ENCODE measurements around the gene TBX18.

The TBX18 gene

DNA sequence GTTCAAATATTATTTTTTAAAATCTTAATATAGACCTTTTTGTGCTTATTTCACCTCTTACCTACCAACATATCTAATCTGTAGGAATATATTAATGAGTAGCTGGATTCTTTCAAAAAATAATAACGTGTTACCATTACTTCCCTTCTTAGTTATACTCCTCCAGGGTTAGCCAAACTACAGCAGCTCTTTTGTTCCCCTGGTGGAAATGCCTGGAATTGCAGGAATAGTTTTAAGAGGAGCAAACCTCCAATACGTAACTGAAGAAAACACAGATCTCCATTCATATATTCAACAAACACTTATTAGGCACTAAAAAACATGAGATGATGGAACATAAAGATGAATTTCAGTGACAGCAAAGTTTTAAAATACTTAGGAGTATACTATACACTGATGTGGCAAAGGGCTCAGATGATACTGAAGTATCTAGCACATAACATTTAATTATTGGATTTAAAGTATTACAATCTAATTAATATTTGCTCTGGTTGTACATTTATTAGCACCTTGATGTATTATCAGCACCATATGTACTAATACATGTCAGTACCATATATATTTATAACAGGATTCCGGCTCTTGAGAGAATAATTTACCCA lies 78.3 kb downstream of the TBX18 start:
- TF ChIP-seq, protein P1, sequence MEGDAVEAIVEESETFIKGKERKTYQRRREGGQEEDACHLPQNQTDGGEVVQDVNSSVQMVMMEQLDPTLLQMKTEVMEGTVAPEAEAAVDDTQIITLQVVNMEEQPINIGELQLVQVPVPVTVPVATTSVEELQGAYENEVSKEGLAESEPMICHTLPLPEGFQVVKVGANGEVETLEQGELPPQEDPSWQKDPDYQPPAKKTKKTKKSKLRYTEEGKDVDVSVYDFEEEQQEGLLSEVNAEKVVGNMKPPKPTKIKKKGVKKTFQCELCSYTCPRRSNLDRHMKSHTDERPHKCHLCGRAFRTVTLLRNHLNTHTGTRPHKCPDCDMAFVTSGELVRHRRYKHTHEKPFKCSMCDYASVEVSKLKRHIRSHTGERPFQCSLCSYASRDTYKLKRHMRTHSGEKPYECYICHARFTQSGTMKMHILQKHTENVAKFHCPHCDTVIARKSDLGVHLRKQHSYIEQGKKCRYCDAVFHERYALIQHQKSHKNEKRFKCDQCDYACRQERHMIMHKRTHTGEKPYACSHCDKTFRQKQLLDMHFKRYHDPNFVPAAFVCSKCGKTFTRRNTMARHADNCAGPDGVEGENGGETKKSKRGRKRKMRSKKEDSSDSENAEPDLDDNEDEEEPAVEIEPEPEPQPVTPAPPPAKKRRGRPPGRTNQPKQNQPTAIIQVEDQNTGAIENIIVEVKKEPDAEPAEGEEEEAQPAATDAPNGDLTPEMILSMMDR (IDR thresholded peaks at IDR 0.05; ENCODE audit: insufficient read depth, low read length, poor library complexity, severe bottlenecking) = peak; percentile 75
- no peaks in the 10 kb centered on the region for H3K36me3 ChIP-seq (ENCODE audit: control insufficient read depth, insufficient read depth, low read length)
- DNase-seq (ENCODE audit: extremely low read depth, insufficient read length) = peak; percentile 6
- H3K4me3 ChIP-seq (replicated peaks; ENCODE audit: low read depth, low read length) = no peak overlapping the region
- H3K27me3 ChIP-seq (replicated peaks; ENCODE audit: control insufficient read depth, insufficient read depth, low read length) = no peaks in the 10 kb centered on the region

DNA sequence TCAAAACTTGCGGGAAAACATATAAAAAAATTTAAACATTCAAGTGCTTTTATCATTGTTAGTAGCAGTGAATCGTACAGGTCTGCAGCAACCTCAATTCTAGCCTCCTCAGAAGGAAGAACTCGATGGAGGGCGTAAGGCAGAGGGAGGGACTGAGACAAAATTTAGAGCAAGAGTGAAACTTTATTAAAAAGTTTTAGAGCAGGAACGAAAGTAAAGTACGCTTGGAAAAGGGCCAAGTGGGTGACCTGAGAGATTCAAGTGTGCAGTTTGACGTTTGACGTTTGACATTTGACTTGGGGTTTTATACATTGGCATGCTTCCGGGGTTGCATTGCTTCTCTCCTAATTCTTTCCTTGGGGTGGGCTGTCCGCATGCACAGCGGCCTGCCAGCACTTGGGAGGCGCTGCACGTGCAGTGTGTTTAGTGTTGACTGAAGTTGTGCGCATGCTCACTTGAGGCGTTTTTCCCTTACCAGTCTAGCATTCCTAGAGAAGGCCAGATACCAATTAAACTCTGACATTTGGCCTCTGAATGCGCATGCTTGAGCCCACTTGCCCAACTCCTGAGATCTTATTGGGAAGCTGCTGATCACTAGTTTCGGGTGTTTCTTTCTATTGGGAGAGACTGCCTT lies 82.6 kb downstream of the TBX18 start:
- H3K36me3 ChIP-seq (ENCODE audit: control insufficient read depth, insufficient read depth, low read length) = no peaks in the 10 kb centered on the region
- no peak for DNase-seq (ENCODE audit: extremely low read depth, insufficient read length)
- TF ChIP-seq, protein P1 (IDR thresholded peaks at IDR 0.05; ENCODE audit: insufficient read depth, low read length, poor library complexity, severe bottlenecking) = no peak
- no peaks in the 10 kb centered on the region for H3K27me3 ChIP-seq (replicated peaks; ENCODE audit: control insufficient read depth, insufficient read depth, low read length)
- H3K4me3 ChIP-seq (replicated peaks; ENCODE audit: low read depth, low read length) = no peak overlapping the region

DNA sequence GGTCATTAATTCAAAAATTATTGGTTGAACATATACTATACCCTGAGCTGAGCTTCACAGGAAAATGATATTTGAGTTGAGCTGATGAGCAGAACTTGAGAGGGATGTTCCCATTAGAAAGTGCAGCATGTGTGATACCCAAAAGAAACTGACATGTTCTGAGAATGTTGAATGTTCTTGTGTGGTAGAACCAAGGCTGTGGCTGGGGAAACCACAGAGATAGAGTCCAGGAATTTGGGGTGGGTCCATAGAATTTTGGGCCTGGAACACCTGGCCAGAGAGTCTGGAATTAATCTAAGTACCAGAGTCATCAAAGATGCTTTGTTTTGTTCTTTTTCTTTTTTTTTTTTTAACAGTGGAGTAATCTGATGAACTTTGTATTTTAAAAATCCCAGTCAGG lies 88.7 kb downstream of the TBX18 start:
- Histone ChIP-seq H3K27me3 (replicated peaks; ENCODE audit: control insufficient read depth, insufficient read depth, low read length) (no peaks in the 10 kb centered on the region), H3K36me3 (ENCODE audit: control insufficient read depth, insufficient read depth, low read length) (no peaks in the 10 kb centered on the region), H3K4me3 (replicated peaks; ENCODE audit: low read depth, low read length) (no peak overlapping the region)
- TF ChIP-seq, protein P1 (IDR thresholded peaks at IDR 0.05; ENCODE audit: insufficient read depth, low read length, poor library complexity, severe bottlenecking) = no peak
- DNase-seq (ENCODE audit: extremely low read depth, insufficient read length) = no peak

DNA sequence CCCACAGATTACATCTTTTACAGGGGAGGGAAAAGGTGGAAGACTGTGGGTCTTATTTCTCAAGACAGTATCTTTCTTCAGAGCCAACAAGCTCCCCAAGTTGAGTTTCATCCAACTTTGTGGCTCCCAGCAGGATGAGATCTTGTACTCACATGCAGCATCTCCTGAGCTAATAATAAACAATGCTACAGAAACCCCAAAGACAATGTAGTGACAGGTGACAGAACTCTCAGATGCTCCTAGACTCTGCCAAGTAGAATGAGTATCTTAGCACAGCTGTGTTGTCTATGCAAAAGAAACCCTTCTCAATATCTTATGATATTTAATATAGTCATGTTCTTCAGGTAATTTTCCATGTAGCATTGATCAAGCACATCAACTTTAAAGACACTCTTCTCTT lies 90.0 kb downstream of the TBX18 start:
- TF ChIP-seq, protein P1 (IDR thresholded peaks at IDR 0.05; ENCODE audit: insufficient read depth, low read length, poor library complexity, severe bottlenecking) = no peak
- no peaks in the 10 kb centered on the region for H3K36me3 ChIP-seq (ENCODE audit: control insufficient read depth, insufficient read depth, low read length)

DNA sequence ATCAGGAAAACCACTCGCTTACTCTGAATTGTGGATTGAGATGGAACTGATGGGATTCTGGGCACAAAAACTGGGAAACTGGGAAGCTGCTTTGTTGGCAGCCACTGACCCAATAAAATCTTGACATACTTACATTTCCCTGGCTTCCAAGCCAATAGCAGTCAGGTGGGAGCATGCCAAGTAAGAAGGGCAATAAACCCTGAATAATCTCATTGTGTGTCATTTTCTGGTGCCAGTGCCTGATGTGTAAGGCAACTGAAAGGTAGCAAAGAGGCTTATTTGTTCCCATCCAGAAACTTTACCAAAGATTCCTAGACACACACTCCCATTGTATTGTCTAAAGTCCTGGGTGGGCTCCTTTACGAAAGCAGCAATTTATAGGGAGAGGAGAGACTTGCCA lies 93.2 kb downstream of the TBX18 start:
- H3K27me3 ChIP-seq (replicated peaks; ENCODE audit: control insufficient read depth, insufficient read depth, low read length) = no peaks in the 10 kb centered on the region
- TF ChIP-seq, protein P1 (IDR thresholded peaks at IDR 0.05; ENCODE audit: insufficient read depth, low read length, poor library complexity, severe bottlenecking) = no peak
- no peak for DNase-seq (ENCODE audit: extremely low read depth, insufficient read length)
- no peaks in the 10 kb centered on the region for H3K36me3 ChIP-seq (ENCODE audit: control insufficient read depth, insufficient read depth, low read length)
- H3K4me3 ChIP-seq (replicated peaks; ENCODE audit: low read depth, low read length) = no peak overlapping the region

More for the DNA sequence above, 90.0 kb downstream of the TBX18 start:
- no peaks in the 10 kb centered on the region for H3K27me3 ChIP-seq (replicated peaks; ENCODE audit: control insufficient read depth, insufficient read depth, low read length)
- H3K4me3 ChIP-seq (replicated peaks; ENCODE audit: low read depth, low read length) = no peak overlapping the region
- peak; percentile 3 for DNase-seq (ENCODE audit: extremely low read depth, insufficient read length)

All from GM06990 (cell line).